GM21447 (cell line): Measurements from ENCODE around the gene NR2F2.
"Not testable (repeated sequence)": the region's sequence is repeated elsewhere in the genome, so short reads cannot be mapped to it uniquely, and the experiment has no call there.

Experiments used
- ATAC-seq: cut with Tn5 transposase; IDR thresholded peaks from one replicate; pipeline ENCODE4 v1.9.1; 2021; ENCODE audit not compliant: unreplicated experiment

Gene NR2F2

GRCh38 chr15:96365781-96366525, 35.5 kb downstream of the NR2F2 start:
- no peak for ATAC-seq

DNA sequence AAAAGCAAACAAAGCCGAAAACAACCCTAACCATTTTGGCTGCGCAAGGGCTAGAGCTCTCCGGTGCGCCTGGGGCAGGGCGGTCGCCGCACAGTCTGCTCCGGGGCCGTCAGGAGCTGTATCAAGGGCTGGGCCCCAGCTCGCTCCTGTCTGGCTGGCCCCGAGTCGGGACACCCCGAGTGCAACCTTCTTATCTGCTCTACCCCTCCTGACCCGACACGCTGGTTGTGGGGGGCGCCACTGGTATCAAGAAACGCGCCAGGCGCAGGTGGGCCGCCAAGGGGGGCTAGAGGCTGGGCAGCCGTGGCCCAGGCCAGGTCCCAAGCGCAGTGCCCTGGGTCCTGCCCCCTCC, 36.0 kb downstream of the NR2F2 start:
- no peak for ATAC-seq

- ATAC-seq: no peak
These were observed 37.1 kb downstream of the NR2F2 start for GRCh38 chr15:96367311-96368200.

DNA sequence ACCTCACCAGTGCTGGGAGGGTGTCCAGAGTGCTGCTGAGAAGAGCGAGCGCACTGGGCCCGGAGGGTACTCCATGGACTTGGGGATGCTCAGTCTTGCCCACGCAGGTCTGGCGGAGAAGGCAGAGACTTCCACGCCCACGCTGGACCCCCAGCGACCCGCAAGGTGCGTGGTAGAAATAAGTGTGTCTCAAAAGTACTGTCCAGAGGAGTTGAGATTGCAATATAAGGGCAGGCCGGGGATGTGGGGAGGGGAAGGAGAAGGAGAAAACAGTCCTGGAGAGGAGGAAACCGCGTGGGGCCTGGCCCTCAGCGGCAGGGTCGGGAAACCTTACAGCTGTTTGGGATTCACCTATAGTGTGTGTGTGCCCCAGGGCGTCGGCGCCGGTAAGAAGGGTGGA, 38.9 kb downstream of the NR2F2 start:
- ATAC-seq: no peak

GRCh38 chr15:96369825-96370621, 39.5 kb downstream of the NR2F2 start:
- ATAC-seq: no peak

DNA sequence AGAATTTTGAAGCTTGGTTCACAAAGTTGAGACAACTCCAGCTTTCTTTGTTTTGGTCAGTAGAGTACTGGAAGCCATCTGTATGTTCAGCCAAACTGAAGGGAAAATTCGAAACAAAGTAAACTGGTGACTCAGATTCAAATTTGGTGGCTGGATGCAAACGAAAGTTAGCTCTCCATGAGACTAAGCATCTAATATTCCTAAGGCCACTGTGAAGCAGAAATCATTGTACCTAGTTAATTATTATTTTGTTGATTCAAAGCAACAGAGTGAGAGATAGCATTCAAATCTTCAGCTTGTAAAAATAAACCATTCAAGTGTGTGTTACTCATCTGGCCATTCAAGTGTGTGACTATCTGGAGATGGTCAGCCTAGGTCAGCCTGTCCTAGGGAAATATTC, 42.1 kb downstream of the NR2F2 start:
- ATAC-seq: no peak

GRCh38 chr15:96374499-96374898, 44.0 kb downstream of the NR2F2 start:
- no peak for ATAC-seq

DNA sequence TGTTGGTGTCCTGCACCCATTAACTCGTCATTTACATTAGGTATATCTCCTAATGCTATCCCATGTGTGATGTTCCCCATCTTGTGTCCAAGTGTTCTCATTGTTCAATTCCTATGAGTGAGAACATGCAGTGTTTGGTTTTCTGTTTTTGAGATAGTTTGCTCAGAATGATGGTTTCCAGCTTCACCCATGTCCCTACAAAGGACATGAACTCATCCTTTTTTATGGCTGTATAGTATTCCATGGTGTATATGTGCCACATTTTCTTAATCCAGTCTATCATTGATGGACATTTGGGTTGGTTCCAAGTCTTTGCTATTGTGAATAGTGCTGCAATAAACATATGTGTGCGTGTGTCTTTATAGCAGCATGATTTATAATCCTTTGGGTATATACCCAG, 49.1 kb downstream of the NR2F2 start:
- ATAC-seq: not testable (repeated sequence)

DNA sequence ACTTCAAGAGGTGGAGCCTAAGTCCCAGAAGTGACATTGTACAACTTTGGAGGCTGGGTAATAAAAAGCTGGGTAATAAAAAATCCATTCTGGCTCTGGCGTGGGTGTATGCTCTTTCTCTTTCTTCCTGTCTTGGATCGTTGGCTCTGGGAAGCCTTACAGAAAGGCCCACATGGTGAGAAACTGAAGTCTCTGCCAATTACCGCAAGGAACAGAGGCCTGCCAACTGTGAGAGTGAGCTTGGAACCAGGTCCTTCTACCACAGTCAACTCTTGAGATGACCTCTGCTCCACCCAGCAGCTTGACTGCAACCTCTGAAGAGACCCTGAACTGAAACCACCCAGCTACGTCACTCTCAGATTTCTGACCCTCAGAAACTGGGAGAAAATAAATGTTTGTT, 51.0 kb downstream of the NR2F2 start:
- ATAC-seq: no peak

- ATAC-seq: no peak
These were observed 54.7 kb downstream of the NR2F2 start for GRCh38 chr15:96385195-96385594.

DNA sequence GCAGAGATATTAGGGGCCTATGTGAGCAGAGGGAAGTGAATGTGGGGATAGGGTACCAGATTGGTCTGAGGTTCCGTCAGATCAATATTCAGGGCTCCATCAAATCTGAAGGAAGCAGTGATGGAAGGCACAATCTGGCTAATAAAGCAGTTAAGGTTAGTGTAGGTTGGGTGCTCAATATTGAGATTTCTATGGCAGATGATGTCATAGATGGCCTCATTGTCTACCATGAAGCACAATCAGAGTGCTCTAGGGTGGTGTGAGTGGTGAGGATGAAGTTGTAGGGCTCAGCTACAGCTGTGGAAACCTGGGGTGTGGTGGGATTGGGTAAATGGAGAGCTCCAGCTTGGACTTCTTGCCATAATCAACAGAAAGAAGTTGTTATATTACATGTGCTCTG, 58.2 kb downstream of the NR2F2 start:
- no peak for ATAC-seq
